SK-N-MC (cell line): ENCODE measurements around the gene AKT3.

Source experiments
- DNase-seq: peaks from one replicate; pipeline ENCODE4 v3.0.0-alpha.2; 2011; ENCODE audit warnings: low read depth, low spot score
- H3K27ac ChIP-seq: fragments of 200-600 bp; sonication (generic); 2 replicates; pipeline ENCODE4 v1.5.1; 2016; ENCODE audit warnings: mixed run types
- H3K36me3 ChIP-seq: fragments of 200-600 bp; sonication (generic); 2 replicates; pipeline ENCODE4 v1.6.1; 2017; ENCODE audit warnings: antibody characterized with exemption, low read length, mixed read lengths; ENCODE audit not compliant: insufficient read depth
- H3K4me3 ChIP-seq: fragments of 200-600 bp; sonication (generic); 2 replicates; pipeline ENCODE4 v1.5.1; 2016
- H3K9ac ChIP-seq: fragments of 200-600 bp; sonication (generic); 2 replicates; pipeline ENCODE4 v1.8.0; 2017; ENCODE audit warnings: mixed run types, mixed read lengths; ENCODE audit not compliant: insufficient read length
- H3K9me3 ChIP-seq: fragments of 200-600 bp; sonication (generic); 2 replicates; pipeline ENCODE4 v1.6.1; 2017; ENCODE audit warnings: low read depth, mild to moderate bottlenecking, antibody characterized with exemption, low read length, moderate library complexity, mixed read lengths
- EZH2 ChIP-seq: fragments of 200-600 bp; sonication (generic); IDR thresholded peaks from one replicate; pipeline ENCODE4 v1.6.1; 2017; ENCODE audit warnings: antibody characterized with exemption
- FOXP2 ChIP-seq: optimal IDR thresholded peaks from 2 replicates; pipeline ENCODE3; 2011; ENCODE audit warnings: mild to moderate bottlenecking, moderate library complexity; ENCODE audit not compliant: insufficient read depth; ENCODE audit errors: extremely low read length, control extremely low read depth
- POLR2AphosphoS5 ChIP-seq: IDR thresholded peaks from 2 replicates; pipeline ENCODE4 v1.6.1; 2012; ENCODE audit warnings: mild to moderate bottlenecking, low read depth, low read length, borderline replicate concordance

Gene AKT3

DNA sequence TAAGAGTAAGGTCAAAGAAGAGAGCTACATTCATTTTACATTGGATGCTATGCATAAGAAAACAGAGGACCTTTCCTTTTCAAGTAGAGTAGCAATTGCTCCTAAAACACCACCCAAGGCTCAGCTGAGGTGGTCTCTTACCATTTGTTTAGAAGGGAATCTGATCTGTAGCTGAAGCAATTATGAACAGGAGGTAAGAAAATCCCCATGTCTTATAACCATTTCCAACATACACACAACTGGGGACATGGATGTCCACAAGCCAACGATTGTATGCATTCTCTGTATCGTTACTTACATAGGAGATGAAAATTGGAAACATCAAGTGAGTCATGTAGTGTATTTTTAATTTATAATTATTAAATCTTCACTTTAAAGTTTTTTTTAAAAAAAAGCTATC lies 132.0 kb downstream of the AKT3 start:
- Histone ChIP-seq H3K9ac (no peak overlapping the region), H3K36me3 (no peaks in the 10 kb centered on the region), H3K27ac (no peak overlapping the region), H3K9me3 (no peaks in the 10 kb centered on the region), H3K4me3 (no peak overlapping the region)
- DNase-seq: no peak
- TF ChIP-seq POLR2AphosphoS5: no peak
- TF ChIP-seq EZH2: no peak
- no peak for TF ChIP-seq FOXP2

DNA sequence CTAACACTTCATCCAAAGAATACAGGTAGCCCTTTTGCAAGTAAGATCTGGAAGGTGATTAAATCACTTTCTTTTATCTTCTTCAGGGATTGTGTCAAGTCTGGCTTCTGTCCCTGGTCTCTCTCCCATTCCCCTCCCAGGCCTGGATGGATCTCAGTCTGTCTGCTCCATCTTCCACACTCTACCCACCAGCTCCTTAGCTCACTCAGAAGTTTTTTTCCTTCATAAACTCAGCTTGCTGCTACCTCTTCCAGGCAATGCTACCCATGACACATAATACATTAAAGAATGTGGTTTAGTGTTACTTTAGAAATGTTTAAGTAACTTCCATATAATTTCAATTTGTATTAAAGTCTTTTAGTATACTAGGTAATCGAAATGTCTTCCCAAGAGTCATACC lies 133.1 kb downstream of the AKT3 start:
- Histone ChIP-seq H3K27ac (no peak overlapping the region), H3K36me3 (no peaks in the 10 kb centered on the region), H3K4me3 (no peak overlapping the region), H3K9me3 (no peaks in the 10 kb centered on the region), H3K9ac (no peak overlapping the region)
- no peak for DNase-seq
- TF ChIP-seq FOXP2: no peak
- no peak for TF ChIP-seq EZH2
- no peak for TF ChIP-seq POLR2AphosphoS5

DNA sequence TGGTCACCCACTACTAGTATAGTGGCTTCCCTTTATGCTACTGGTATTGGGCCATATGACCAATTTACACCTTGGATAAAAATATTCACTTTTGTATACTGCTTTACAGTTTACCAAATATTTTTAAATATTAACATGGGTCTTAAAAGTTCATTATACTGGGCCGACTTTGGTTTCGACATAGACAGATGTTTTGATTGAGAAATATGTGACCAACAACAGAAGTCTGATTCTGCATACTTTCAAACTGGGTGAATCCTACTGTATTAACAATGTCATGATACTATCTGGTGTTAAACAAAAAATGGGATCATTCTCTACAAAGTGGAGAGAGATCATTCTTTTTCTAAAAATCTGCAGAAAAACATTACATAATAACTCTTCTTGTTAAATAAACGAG lies 134.8 kb downstream of the AKT3 start:
- TF ChIP-seq FOXP2: no peak
- no peak for TF ChIP-seq POLR2AphosphoS5
- TF ChIP-seq EZH2: no peak
- no peak for DNase-seq

DNA sequence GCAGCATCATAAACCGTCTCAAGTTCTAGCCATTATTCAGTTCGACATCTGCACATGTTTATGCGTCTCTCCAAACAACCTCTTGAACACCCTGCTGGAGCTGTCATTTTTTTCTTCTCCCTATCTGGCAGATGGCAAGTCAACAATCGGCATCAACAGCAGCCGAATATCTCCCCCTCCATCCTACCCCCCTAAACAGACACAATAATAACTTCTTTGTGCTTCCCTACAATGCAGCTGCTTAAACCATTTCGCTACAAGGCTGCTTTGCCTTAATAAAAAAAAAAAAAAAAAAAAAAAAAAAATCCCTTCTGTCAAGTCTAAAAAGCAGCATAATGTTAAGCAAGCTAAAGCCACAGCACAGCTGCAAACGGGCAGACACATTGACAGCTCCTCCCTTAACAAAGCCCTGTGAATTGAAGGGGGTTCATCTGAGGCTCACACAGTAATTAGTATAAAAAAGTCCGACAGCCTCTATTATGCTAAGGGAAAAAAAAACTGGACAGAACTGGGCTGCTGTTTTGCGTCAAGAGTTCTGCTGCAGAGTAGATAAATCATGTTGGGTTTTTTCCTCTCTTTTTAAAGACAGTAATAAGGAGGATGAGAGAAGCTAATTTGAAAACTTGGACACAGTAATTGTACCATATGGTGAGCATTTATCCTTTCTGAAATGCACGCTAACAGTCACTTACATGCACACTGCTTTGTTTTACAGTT lies 136.4 kb downstream of the AKT3 start:
- Histone ChIP-seq H3K9ac (no peak overlapping the region), H3K36me3 (no peaks in the 10 kb centered on the region), H3K27ac (no peak overlapping the region), H3K9me3 (no peaks in the 10 kb centered on the region), H3K4me3 (no peak overlapping the region)
- DNase-seq: no peak
- TF ChIP-seq POLR2AphosphoS5 (no peak), EZH2 (no peak), FOXP2 (no peak)

More for the DNA sequence above, 134.8 kb downstream of the AKT3 start:
- Histone ChIP-seq H3K27ac (no peak overlapping the region), H3K9ac (no peak overlapping the region), H3K36me3 (no peaks in the 10 kb centered on the region), H3K4me3 (no peak overlapping the region), H3K9me3 (no peaks in the 10 kb centered on the region)

DNA sequence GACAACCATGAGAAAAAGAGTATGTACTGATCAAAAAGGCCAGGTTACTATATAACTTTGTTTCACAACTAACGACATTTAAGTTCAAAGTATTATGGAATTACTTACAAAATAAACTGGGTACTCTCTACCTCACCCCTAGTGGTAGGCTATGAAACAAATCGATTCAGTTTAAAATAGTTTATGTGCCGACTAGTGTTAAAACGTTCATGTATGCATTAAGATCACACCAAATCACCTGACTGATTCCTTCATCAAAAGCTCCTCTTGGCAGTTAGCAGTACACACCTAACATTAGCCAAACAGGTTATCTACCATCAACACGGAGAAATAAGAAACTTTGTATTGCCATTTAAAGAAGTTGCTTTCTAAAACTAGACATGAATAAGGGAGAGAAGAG lies 137.1 kb downstream of the AKT3 start:
- Histone ChIP-seq H3K36me3 (no peaks in the 10 kb centered on the region), H3K4me3 (no peak overlapping the region), H3K27ac (no peak overlapping the region), H3K9ac (no peak overlapping the region), H3K9me3 (no peaks in the 10 kb centered on the region)
- TF ChIP-seq FOXP2 (no peak), POLR2AphosphoS5 (no peak), EZH2 (no peak)
- no peak for DNase-seq

DNA sequence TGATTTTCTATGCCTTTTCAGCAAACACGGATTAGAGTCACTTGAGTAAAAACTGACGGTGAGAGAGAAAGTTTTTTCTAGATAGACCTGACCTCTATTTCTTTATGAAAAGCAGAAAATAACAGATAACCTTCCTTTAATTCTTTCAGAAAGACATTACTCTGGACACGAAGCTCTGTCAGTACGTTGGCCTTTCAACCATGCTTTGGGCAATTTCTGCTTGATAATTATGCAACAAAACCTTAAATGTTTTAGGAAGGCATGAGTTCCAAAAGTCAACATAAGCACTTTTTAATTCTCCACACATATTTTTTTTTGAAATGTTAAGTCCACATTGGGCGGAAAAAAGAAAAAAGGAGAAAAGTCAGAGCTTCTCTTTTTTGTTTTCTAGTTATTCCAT lies 137.8 kb downstream of the AKT3 start:
- DNase-seq: no peak
- no peak overlapping the region for H3K4me3 ChIP-seq
- no peaks in the 10 kb centered on the region for H3K36me3 ChIP-seq
- H3K27ac ChIP-seq: no peak overlapping the region
- TF ChIP-seq EZH2: no peak
- no peak overlapping the region for H3K9ac ChIP-seq
- no peaks in the 10 kb centered on the region for H3K9me3 ChIP-seq

DNA sequence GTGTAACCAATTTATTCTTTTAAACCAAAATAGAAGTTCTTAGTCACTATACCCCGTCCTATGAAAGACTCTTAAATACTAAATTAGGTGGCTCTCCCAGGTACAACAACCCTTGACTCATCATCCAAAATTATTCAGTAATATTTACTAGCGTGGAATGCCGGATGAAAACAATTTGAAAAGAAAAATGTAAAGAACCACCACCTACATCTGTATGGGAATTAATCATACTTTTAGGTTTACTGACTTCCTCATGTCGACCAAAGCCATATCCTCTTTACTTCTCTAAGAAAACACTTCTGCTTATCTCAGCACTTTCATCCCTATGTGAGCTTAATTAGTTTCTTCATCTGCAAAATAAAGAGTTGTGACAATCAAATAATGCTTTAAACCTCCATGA lies 139.6 kb downstream of the AKT3 start:
- Histone ChIP-seq H3K9me3 (no peaks in the 10 kb centered on the region), H3K36me3 (no peaks in the 10 kb centered on the region), H3K27ac (no peak overlapping the region), H3K9ac (no peak overlapping the region), H3K4me3 (no peak overlapping the region)
- no peak for DNase-seq
- no peak for TF ChIP-seq FOXP2

DNA sequence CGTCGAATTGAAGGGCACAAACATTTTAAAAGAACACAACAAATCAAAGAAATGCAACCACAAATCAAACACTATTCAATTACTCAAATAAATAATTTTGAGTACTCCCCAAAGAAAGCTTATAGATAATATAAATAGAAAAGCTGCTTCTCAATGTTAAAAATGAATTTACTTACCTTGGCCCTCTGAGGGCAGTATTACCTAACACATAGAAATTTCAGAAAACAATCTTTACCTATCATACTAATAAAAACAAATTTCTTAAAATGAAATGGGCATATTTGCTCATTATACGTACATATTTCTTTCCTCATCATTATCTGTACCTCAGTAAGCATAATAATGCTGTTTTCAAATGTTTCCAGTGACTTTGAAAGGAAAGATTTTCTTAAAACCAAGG lies 141.8 kb downstream of the AKT3 start:
- Histone ChIP-seq H3K36me3 (no peaks in the 10 kb centered on the region), H3K27ac (no peak overlapping the region), H3K4me3 (no peak overlapping the region), H3K9me3 (no peaks in the 10 kb centered on the region), H3K9ac (no peak overlapping the region)
- TF ChIP-seq FOXP2: no peak
- TF ChIP-seq POLR2AphosphoS5: no peak
- TF ChIP-seq EZH2: no peak
- no peak for DNase-seq

DNA sequence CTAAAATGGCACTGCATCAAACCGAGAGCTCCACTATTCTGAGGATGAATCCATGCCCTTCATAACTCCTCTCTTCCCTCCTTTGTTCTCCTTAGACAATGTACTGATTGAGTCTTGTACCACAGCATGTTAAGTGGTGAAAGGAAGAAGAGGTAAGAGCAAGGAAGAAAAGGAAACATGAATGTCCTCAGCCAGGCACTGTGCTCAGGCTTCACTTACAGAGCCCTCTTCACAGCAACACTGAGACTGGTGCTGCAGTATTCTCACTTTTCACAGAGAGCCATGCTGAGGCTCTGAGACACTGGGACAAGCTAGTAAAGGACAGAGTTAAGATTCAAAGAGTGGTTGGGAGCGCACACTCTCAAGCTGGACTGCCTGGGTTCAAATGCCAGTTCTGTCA lies 143.5 kb downstream of the AKT3 start:
- Histone ChIP-seq H3K9ac (no peak overlapping the region), H3K27ac (no peak overlapping the region), H3K4me3 (no peak overlapping the region), H3K9me3 (no peaks in the 10 kb centered on the region), H3K36me3 (no peaks in the 10 kb centered on the region)
- DNase-seq: no peak
- TF ChIP-seq POLR2AphosphoS5 (no peak), FOXP2 (no peak), EZH2 (no peak)
